SK-N-SH (cell line): Measurements from ENCODE around the gene RRM2. TPM values are rescaled to one million over a fixed set of nuclear protein-coding genes. Genes with fewer than 3 reads are reported as not detected.

Source experiments
- CTCF ChIA-PET: fragments of 300-600, 350-600 bp; formaldehyde crosslinking; extraction: SDS; loops from one replicate; lab custom pipeline; 2021; lab: Yijun Ruan, JAX
- POLR2A ChIA-PET: fragments of 350-600 bp; sonication (Branson Sonifier 250); formaldehyde crosslinking; extraction: SDS; loops from one replicate; lab custom pipeline; 2020; ENCODE audit warnings: antibody characterized with exemption, inconsistent platforms; lab: Yijun Ruan, JAX
- DNase-seq: peaks from one replicate; pipeline ENCODE4 v3.0.0; 2012
- H2AFZ ChIP-seq: fragments of 200-600 bp; sonication (generic); 2 replicates; pipeline ENCODE4 v1.8.1; 2016; ENCODE audit warnings: antibody characterized with exemption, mild to moderate bottlenecking, low read depth
- H3F3A ChIP-seq: fragments of 200-600 bp; sonication (generic); replicated peaks from 2 replicates; pipeline ENCODE3; 2016; ENCODE audit warnings: antibody characterized with exemption, mild to moderate bottlenecking; ENCODE audit not compliant: insufficient read depth
- H3K27ac ChIP-seq, 2 experiments: fragments of 200-500 bp in 1 of 2; fragments of 200-600 bp in 1 of 2; sonication (Bioruptor generic) in 1 of 2; sonication (generic), shearing (Covaris generic) in 1 of 2; 2 replicates each; pipeline versions ENCODE4 v1.5.1 to v1.6.1; 2014 to 2016; ENCODE audit warnings: low read depth in 2 of 2, inconsistent platforms in 1 of 2, low read length in 1 of 2, mild to moderate bottlenecking in 1 of 2, mixed read lengths in 1 of 2
- H3K27me3 ChIP-seq: fragments of 200-600 bp; sonication (generic), shearing (Covaris generic); 2 replicates; pipeline ENCODE4 v1.6.1; 2016; ENCODE audit warnings: mixed run types; ENCODE audit not compliant: insufficient read depth
- H3K36me3 ChIP-seq, 2 experiments: fragments of 200-500 bp in 1 of 2; fragments of 200-600 bp in 1 of 2; sonication (Bioruptor generic) in 1 of 2; sonication (generic) in 1 of 2; replicated peaks in 1 of 2; 2 replicates each; pipeline versions ENCODE3 to v1.5.1; 2014 to 2016; ENCODE audit warnings: low read length in 1 of 2, mild to moderate bottlenecking in 1 of 2; ENCODE audit not compliant: insufficient read depth in 2 of 2, control insufficient read depth in 1 of 2
- H3K4me1 ChIP-seq, 2 experiments: fragments of 200-500 bp in 1 of 2; fragments of 200-600 bp in 1 of 2; sonication (Bioruptor generic) in 1 of 2; sonication (generic), shearing (Covaris generic) in 1 of 2; 2 replicates each; pipeline versions ENCODE4 v1.5.1 to v1.6.1; 2014 to 2016; ENCODE audit warnings: low read depth in 1 of 2, low read length in 1 of 2, mixed run types in 1 of 2; ENCODE audit not compliant: insufficient read depth in 2 of 2, control insufficient read depth in 1 of 2
- H3K4me2 ChIP-seq: fragments of 200-600 bp; sonication (generic), shearing (Covaris generic); 2 replicates; pipeline ENCODE4 v1.6.1; 2017; ENCODE audit warnings: mixed run types
- H3K4me3 ChIP-seq, 2 experiments: fragments of 200-500 bp in 1 of 2; fragments of 200-600 bp in 1 of 2; sonication (Bioruptor generic) in 1 of 2; sonication (generic), shearing (Covaris generic) in 1 of 2; 2 replicates each; pipeline versions ENCODE4 v1.5.1 to v1.8.1; 2014 to 2016; ENCODE audit warnings: low read depth in 2 of 2, inconsistent platforms in 1 of 2, low read length in 1 of 2, mild to moderate bottlenecking in 1 of 2, mixed read lengths in 1 of 2, moderate library complexity in 1 of 2
- H3K79me2 ChIP-seq: fragments of 200-600 bp; sonication (generic); 2 replicates; pipeline ENCODE4 v1.8.1; 2017; ENCODE audit warnings: mild to moderate bottlenecking; ENCODE audit not compliant: insufficient read depth
- H3K9ac ChIP-seq: fragments of 200-600 bp; sonication (generic); 2 replicates; pipeline ENCODE4 v1.6.1; 2017; ENCODE audit warnings: mixed run types
- H3K9me2 ChIP-seq: fragments of 200-600 bp; sonication (generic); 2 replicates; pipeline ENCODE4 v1.6.1; 2017; ENCODE audit warnings: mixed run types
- H3K9me3 ChIP-seq: fragments of 200-600 bp; sonication (generic); 2 replicates; pipeline ENCODE4 v1.6.1; 2017; ENCODE audit warnings: mixed run types, mild to moderate bottlenecking, moderate library complexity
- H4K20me1 ChIP-seq: fragments of 200-600 bp; sonication (generic); 2 replicates; pipeline ENCODE4 v1.6.1; 2017; ENCODE audit warnings: mild to moderate bottlenecking, mixed run types; ENCODE audit not compliant: insufficient read depth
- CHD2 ChIP-seq: fragments of 150-350 bp; IDR thresholded peaks from 2 replicates; pipeline ENCODE4 v1.6.1; 2018; ENCODE audit warnings: low read length; ENCODE audit not compliant: partially characterized antibody
- ELF1 ChIP-seq: IDR thresholded peaks from 2 replicates; pipeline ENCODE4 v1.4.0; 2012
- EP300 ChIP-seq, 2 experiments: IDR thresholded peaks; 2 replicates each; pipeline versions ENCODE4 v1.4.0 to v1.6.1; 2012; ENCODE audit warnings: borderline replicate concordance in 1 of 2, low read depth in 1 of 2, low read length in 1 of 2
- EZH2phosphoT487 ChIP-seq: fragments of 200-600 bp; sonication (generic); IDR thresholded peaks from 2 replicates; pipeline ENCODE4 v1.6.1; 2017; ENCODE audit warnings: low read depth, mixed run types, mild to moderate bottlenecking, antibody characterized with exemption, moderate library complexity, borderline replicate concordance
- FOSL2 ChIP-seq: IDR thresholded peaks from 2 replicates; pipeline ENCODE4 v1.4.0; 2012; ENCODE audit warnings: low read depth, mild to moderate bottlenecking, moderate library complexity, borderline replicate concordance
- FOXM1 ChIP-seq: IDR thresholded peaks from 2 replicates; pipeline ENCODE4 v1.4.0; 2012; ENCODE audit warnings: low read depth, mild to moderate bottlenecking
- GABPA ChIP-seq: IDR thresholded peaks from 2 replicates; pipeline ENCODE4 v1.4.0; 2012; ENCODE audit warnings: low read depth, mild to moderate bottlenecking
- GATA2 ChIP-seq: sonication (generic); formaldehyde crosslinking; IDR thresholded peaks from 2 replicates; pipeline ENCODE4 v1.5.0; 2020; ENCODE audit warnings: mild to moderate bottlenecking, missing genetic modification reagents
- JUND ChIP-seq: IDR thresholded peaks from 2 replicates; pipeline ENCODE4 v1.4.0; 2012
- MEF2A ChIP-seq: IDR thresholded peaks from 2 replicates; pipeline ENCODE4 v1.4.0; 2012; ENCODE audit warnings: low read depth, borderline replicate concordance
- RCOR1 ChIP-seq: fragments of 150-350 bp; IDR thresholded peaks from 2 replicates; pipeline ENCODE4 v1.6.1; 2017; ENCODE audit warnings: antibody characterized with exemption, low read length
- RXRA ChIP-seq: IDR thresholded peaks from 2 replicates; pipeline ENCODE4 v1.4.0; 2012; ENCODE audit warnings: low read depth, mild to moderate bottlenecking, borderline replicate concordance
- SIN3A ChIP-seq: IDR thresholded peaks from 2 replicates; pipeline ENCODE4 v1.6.1; 2012; ENCODE audit warnings: low read depth, mild to moderate bottlenecking, low read length, moderate library complexity, borderline replicate concordance
- TAF1 ChIP-seq: IDR thresholded peaks from 2 replicates; pipeline ENCODE4 v1.6.1; 2012; ENCODE audit warnings: low read depth, mild to moderate bottlenecking, low read length, moderate library complexity, borderline replicate concordance
- TCF12 ChIP-seq: IDR thresholded peaks from 2 replicates; pipeline ENCODE4 v1.4.0; 2012
- TEAD4 ChIP-seq: IDR thresholded peaks from 2 replicates; pipeline ENCODE4 v1.4.0; 2012; ENCODE audit warnings: mild to moderate bottlenecking, borderline replicate concordance; ENCODE audit not compliant: insufficient read depth
- USF1 ChIP-seq: IDR thresholded peaks from 2 replicates; pipeline ENCODE4 v1.4.0; 2012; ENCODE audit warnings: low read depth, borderline replicate concordance
- WGBS: methylation state at CpG from one replicate; pipeline ENCODE4 v1.1.6; 2017; ENCODE audit warnings: low lambda C conversion rate; 5-methylcytosine and 5-hydroxymethylcytosine counted together
- polyA plus RNA-seq, 3 experiments: library from polyadenylated mRNA; depleted of rRNA; stranded (reverse); fragments of >200 nt; gene quantifications; 2 replicates each; pipeline ENCODE4 v1.2.3, GENCODE V29; 2012
- TF ChIP-seq, protein P1 (sequence below): IDR thresholded peaks from 2 replicates; pipeline ENCODE4; 2012
- TF ChIP-seq, protein P2 (sequence below): fragments of 200-600 bp; sonication (generic); IDR thresholded peaks from 2 replicates; pipeline ENCODE4 v1.6.1; 2017; ENCODE audit warnings: antibody characterized with exemption, mild to moderate bottlenecking, moderate library complexity

The RRM2 gene
- polyA plus RNA-seq, 1 of the 3 experiments (the other 2 are of a cell fraction) = 38.9 TPM

- Histone ChIP-seq H3K4me1 (peaks cover 0 to 16% of the 10 kb centered on the region in 2 experiments; a peak in 1 of 4 replicates), H3K4me3 (no peak overlapping the region), H3K9me2 (no peaks in the 10 kb centered on the region), H3K9ac (no peak overlapping the region), H3K27ac (peak overlapping the region in 1 of 2 experiments; percentile 18; a peak in 1 of 4 replicates), H3K79me2 (peaks cover 45% of the 10 kb centered on the region), H3F3A (peaks cover 15% of the 10 kb centered on the region), H2AFZ (no peak overlapping the region), H3K36me3 (peaks cover 15 to 29% of the 10 kb centered on the region in 2 experiments), H3K4me2 (no peak overlapping the region), H3K27me3 (no peaks in the 10 kb centered on the region), H3K9me3 (no peaks in the 10 kb centered on the region), H4K20me1 (no peaks in the 10 kb centered on the region; the same call in 1 of the 2 replicates)
- ChIA-PET CTCF (interaction anchor here (2.0 to 24.5 kb wide), 6 partner anchors 4 to 535 kb away, joined by 6 to 413 read pairs (median 220); partner anchors contain the start of gene RRM2), POLR2A (interaction anchor here (1.1 to 1.6 kb wide), 2 partner anchors 272 to 302 kb away, joined by 3 to 9 read pairs; no protein-coding TSS in a partner anchor)
- WGBS = 91% methylated on average over 6 of the region's 6 CpGs
- TF ChIP-seq, protein P1, sequence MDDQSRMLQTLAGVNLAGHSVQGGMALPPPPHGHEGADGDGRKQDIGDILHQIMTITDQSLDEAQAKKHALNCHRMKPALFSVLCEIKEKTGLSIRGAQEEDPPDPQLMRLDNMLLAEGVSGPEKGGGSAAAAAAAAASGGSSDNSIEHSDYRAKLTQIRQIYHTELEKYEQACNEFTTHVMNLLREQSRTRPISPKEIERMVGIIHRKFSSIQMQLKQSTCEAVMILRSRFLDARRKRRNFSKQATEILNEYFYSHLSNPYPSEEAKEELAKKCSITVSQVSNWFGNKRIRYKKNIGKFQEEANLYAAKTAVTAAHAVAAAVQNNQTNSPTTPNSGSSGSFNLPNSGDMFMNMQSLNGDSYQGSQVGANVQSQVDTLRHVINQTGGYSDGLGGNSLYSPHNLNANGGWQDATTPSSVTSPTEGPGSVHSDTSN = no peak
- TF ChIP-seq TCF12 = no peak
- no peak for TF ChIP-seq GABPA
- TF ChIP-seq USF1 = no peak
- TF ChIP-seq RXRA = no peak
- TF ChIP-seq MEF2A = no peak
- no peak for TF ChIP-seq EP300 (IDR thresholded peaks at IDR 0.05; ENCODE audit: borderline replicate concordance in 1 of 2, low read depth in 1 of 2, low read length in 1 of 2)
- no peak for TF ChIP-seq RCOR1
- no peak for TF ChIP-seq SIN3A
- no peak for TF ChIP-seq FOSL2
- no peak for TF ChIP-seq TEAD4
- TF ChIP-seq FOXM1 = no peak
- no peak for TF ChIP-seq GATA2 (CRISPR knock-in tag)
- TF ChIP-seq ELF1 = no peak
- TF ChIP-seq, protein P2, sequence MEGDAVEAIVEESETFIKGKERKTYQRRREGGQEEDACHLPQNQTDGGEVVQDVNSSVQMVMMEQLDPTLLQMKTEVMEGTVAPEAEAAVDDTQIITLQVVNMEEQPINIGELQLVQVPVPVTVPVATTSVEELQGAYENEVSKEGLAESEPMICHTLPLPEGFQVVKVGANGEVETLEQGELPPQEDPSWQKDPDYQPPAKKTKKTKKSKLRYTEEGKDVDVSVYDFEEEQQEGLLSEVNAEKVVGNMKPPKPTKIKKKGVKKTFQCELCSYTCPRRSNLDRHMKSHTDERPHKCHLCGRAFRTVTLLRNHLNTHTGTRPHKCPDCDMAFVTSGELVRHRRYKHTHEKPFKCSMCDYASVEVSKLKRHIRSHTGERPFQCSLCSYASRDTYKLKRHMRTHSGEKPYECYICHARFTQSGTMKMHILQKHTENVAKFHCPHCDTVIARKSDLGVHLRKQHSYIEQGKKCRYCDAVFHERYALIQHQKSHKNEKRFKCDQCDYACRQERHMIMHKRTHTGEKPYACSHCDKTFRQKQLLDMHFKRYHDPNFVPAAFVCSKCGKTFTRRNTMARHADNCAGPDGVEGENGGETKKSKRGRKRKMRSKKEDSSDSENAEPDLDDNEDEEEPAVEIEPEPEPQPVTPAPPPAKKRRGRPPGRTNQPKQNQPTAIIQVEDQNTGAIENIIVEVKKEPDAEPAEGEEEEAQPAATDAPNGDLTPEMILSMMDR = no peak
- no peak for TF ChIP-seq CHD2
- no peak for TF ChIP-seq JUND
- TF ChIP-seq TAF1 = no peak
- no peak for TF ChIP-seq EZH2phosphoT487
- DNase-seq = no peak
Observed at GRCh38 chr2:10132996-10133647, 10.6 kb downstream of the RRM2 start.
